Smooth muscle cell (in vitro differentiated cells): ENCODE measurements around the gene TGM4. TPM values are rescaled to one million over a fixed set of nuclear protein-coding genes. Genes with fewer than 3 reads are reported as not detected.

Experiments
- DNase-seq: peaks from one replicate; lab custom pipeline; 2025; ENCODE audit not compliant: unreplicated experiment; lab: John Stamatoyannopoulos, UW
- H2AFZ ChIP-seq: fragments of 200-600 bp; sonication (generic); 2 replicates; pipeline ENCODE4 v1.6.0; 2016; ENCODE audit warnings: antibody characterized with exemption, low read depth, mild to moderate bottlenecking
- H3F3A ChIP-seq: fragments of 200-600 bp; sonication (generic); 2 replicates; pipeline ENCODE4 v1.6.0; 2017; ENCODE audit warnings: antibody characterized with exemption, low read depth
- H3K27ac ChIP-seq: fragments of 200-600 bp; sonication (generic); 2 replicates; pipeline ENCODE4 v1.5.1; 2016; ENCODE audit warnings: low read depth, mild to moderate bottlenecking
- H3K27me3 ChIP-seq: fragments of 200-600 bp; sonication (generic); 2 replicates; pipeline ENCODE4 v1.6.1; 2016; ENCODE audit warnings: low read depth, mild to moderate bottlenecking
- H3K36me3 ChIP-seq: fragments of 200-600 bp; sonication (generic); 2 replicates; pipeline ENCODE4 v1.5.1; 2016; ENCODE audit warnings: low read depth
- H3K4me1 ChIP-seq: fragments of 200-600 bp; sonication (generic); 2 replicates; pipeline ENCODE4 v1.5.1; 2016; ENCODE audit warnings: low read depth
- H3K4me2 ChIP-seq: fragments of 200-600 bp; sonication (generic); 2 replicates; pipeline ENCODE4 v1.6.0; 2016; ENCODE audit warnings: mild to moderate bottlenecking
- H3K4me3 ChIP-seq: fragments of 200-600 bp; sonication (generic); 2 replicates; pipeline ENCODE4 v1.5.1; 2016; ENCODE audit warnings: mild to moderate bottlenecking
- H3K79me2 ChIP-seq: fragments of 200-600 bp; sonication (generic); 2 replicates; pipeline ENCODE4 v1.6.0; 2016; ENCODE audit warnings: low read depth, mild to moderate bottlenecking
- H3K9ac ChIP-seq: fragments of 200-600 bp; sonication (generic); 2 replicates; pipeline ENCODE4 v1.6.0; 2016; ENCODE audit warnings: low read depth
- H3K9me3 ChIP-seq: fragments of 200-600 bp; sonication (generic); replicated peaks from 2 replicates; pipeline ENCODE4 v1.5.1; 2016; ENCODE audit warnings: low read depth
- H4K20me1 ChIP-seq: fragments of 200-600 bp; sonication (generic); 2 replicates; pipeline ENCODE4 v1.6.0; 2016; ENCODE audit warnings: low read depth
- WGBS: methylation state at CpG from one replicate; pipeline ENCODE4 v1.1.7; 2016; ENCODE audit warnings: low lambda C conversion rate; 5-methylcytosine and 5-hydroxymethylcytosine counted together
- polyA plus RNA-seq: library from polyadenylated mRNA; unstranded; fragments of >200 nt; fragmentation: Nextera tagmentation; extraction: Ambion mirVana; gene quantifications from 2 replicates; pipeline ENCODE4 v1.2.1, GENCODE V29; 2016
- total RNA-seq: library from RNA; depleted of rRNA; stranded (reverse); fragments of >200 nt; gene quantifications from 2 replicates; pipeline ENCODE4 v1.2.3, GENCODE V29; 2014
- TF ChIP-seq, protein P1 (sequence below): fragments of 200-600 bp; sonication (generic); IDR thresholded peaks from 2 replicates; pipeline ENCODE4 v1.5.1; 2017; ENCODE audit warnings: borderline replicate concordance, mild to moderate bottlenecking, antibody characterized with exemption; ENCODE audit not compliant: insufficient read depth, poor library complexity, severe bottlenecking

The TGM4 gene
- total and polyA plus RNA-seq, 2 experiments from 2014 or later, result not detected

GRCh38 chr3:44893097-44893496, 18.7 kb downstream of the TGM4 start:
- Histone ChIP-seq H4K20me1 (no peaks in the 10 kb centered on the region), H3K4me1 (no peaks in the 10 kb centered on the region), H3K27ac (no peak overlapping the region), H3K79me2 (no peaks in the 10 kb centered on the region), H3F3A (no peaks in the 10 kb centered on the region), H3K4me3 (no peak overlapping the region), H3K4me2 (no peak overlapping the region), H3K27me3 (no peaks in the 10 kb centered on the region), H3K36me3 (no peaks in the 10 kb centered on the region), H3K9ac (no peak overlapping the region), H3K9me3 (no peaks in the 10 kb centered on the region), H2AFZ (no peak overlapping the region)
- TF ChIP-seq, protein P1, sequence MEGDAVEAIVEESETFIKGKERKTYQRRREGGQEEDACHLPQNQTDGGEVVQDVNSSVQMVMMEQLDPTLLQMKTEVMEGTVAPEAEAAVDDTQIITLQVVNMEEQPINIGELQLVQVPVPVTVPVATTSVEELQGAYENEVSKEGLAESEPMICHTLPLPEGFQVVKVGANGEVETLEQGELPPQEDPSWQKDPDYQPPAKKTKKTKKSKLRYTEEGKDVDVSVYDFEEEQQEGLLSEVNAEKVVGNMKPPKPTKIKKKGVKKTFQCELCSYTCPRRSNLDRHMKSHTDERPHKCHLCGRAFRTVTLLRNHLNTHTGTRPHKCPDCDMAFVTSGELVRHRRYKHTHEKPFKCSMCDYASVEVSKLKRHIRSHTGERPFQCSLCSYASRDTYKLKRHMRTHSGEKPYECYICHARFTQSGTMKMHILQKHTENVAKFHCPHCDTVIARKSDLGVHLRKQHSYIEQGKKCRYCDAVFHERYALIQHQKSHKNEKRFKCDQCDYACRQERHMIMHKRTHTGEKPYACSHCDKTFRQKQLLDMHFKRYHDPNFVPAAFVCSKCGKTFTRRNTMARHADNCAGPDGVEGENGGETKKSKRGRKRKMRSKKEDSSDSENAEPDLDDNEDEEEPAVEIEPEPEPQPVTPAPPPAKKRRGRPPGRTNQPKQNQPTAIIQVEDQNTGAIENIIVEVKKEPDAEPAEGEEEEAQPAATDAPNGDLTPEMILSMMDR, result no peak
- DNase-seq, result no peak
- 64% methylated on average over 2 of the region's 2 CpGs for WGBS

DNA sequence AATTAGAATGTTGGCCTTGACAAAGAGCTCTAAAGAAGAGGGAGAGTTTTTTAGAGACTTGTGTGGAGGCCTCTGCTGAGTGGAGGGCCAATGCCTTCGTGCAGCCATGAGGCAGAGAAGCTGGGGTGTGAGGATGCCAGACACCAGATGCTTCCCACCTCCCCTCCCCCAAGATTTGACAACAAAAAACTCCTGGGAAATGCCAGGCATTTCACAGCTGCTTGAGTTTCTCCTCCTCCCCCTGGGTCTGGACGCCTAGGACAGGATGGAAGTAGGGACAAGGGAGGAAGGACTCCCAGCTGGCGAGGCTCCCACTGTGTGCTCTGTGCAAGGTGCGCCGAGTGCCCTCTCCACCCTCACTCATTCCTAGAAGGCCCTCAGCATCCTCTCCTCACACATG, 20.1 kb downstream of the TGM4 start:
- no peaks in the 10 kb centered on the region for H3K9me3 ChIP-seq
- peaks cover 3% of the 10 kb centered on the region for H3K4me1 ChIP-seq
- no peak for DNase-seq
- H3F3A ChIP-seq, result no peaks in the 10 kb centered on the region
- no peaks in the 10 kb centered on the region for H4K20me1 ChIP-seq
- H3K9ac ChIP-seq, result no peak overlapping the region
- TF ChIP-seq, protein P1, result no peak
- H3K79me2 ChIP-seq, result no peaks in the 10 kb centered on the region
- H3K27ac ChIP-seq, result no peak overlapping the region
- H3K27me3 ChIP-seq, result no peaks in the 10 kb centered on the region
- H3K36me3 ChIP-seq, result no peaks in the 10 kb centered on the region
- no peak overlapping the region for H3K4me2 ChIP-seq
- WGBS, result 74% methylated on average over 5 of the region's 5 CpGs
- no peak overlapping the region for H2AFZ ChIP-seq
- H3K4me3 ChIP-seq, result no peak overlapping the region

GRCh38 chr3:44896440-44896839, 22.0 kb downstream of the TGM4 start:
- no peak for DNase-seq
- WGBS, result 84% methylated on average over 2 of the region's 2 CpGs
- no peaks in the 10 kb centered on the region for H3K79me2 ChIP-seq
- H2AFZ ChIP-seq, result no peak overlapping the region
- no peak overlapping the region for H3K4me3 ChIP-seq
- H3K9me3 ChIP-seq, result no peaks in the 10 kb centered on the region
- TF ChIP-seq, protein P1, result no peak
- no peaks in the 10 kb centered on the region for H3K36me3 ChIP-seq
- H3K9ac ChIP-seq, result no peak overlapping the region
- no peaks in the 10 kb centered on the region for H3K27me3 ChIP-seq
- no peak overlapping the region for H3K27ac ChIP-seq
- H4K20me1 ChIP-seq, result no peaks in the 10 kb centered on the region
- H3F3A ChIP-seq, result no peaks in the 10 kb centered on the region
- peaks cover 8% of the 10 kb centered on the region for H3K4me1 ChIP-seq
- H3K4me2 ChIP-seq, result no peak overlapping the region

DNA sequence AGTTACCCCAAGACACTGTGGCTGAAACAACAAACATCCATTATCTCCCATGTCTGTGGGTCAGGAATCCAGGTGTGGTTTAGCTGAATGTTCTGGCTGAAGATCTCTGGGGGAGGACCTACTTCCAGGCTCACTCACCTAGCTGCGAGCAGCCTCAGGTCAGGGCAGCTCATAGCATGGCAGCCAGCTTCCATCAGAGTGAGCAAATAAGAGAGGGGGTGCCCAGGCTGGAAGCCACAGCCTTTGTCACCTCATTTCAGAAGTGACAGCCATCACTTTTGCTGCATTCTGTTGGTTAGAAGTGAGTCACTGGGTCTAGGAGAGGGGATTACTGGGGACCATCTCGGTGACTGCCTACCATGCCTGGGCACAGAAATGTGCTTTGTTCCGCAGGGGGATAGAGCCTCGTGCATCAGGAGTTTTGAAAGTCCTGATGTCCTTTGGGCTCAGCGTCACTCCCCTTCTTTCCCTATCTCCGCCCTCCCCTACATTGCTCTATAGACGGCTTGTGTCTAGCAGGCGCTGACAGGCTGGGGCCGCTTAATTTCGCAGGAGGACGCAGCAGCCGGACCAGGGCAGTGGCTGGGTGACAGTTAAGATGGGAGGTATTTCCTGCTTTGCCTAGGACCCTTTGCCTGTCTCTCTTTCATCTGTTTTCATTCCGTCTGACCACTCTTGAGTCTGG, 25.4 kb downstream of the TGM4 start:
- H3K9ac ChIP-seq, result no peak overlapping the region
- WGBS, result 72% methylated on average over 13 of the region's 13 CpGs
- no peaks in the 10 kb centered on the region for H3K27me3 ChIP-seq
- H3K36me3 ChIP-seq, result no peaks in the 10 kb centered on the region
- H3K4me1 ChIP-seq, result peaks cover 8% of the 10 kb centered on the region
- no peaks in the 10 kb centered on the region for H3K9me3 ChIP-seq
- no peaks in the 10 kb centered on the region for H3K79me2 ChIP-seq
- no peak overlapping the region for H3K27ac ChIP-seq
- H3F3A ChIP-seq, result no peaks in the 10 kb centered on the region
- no peak overlapping the region for H2AFZ ChIP-seq
- no peak for DNase-seq
- no peaks in the 10 kb centered on the region for H4K20me1 ChIP-seq
- TF ChIP-seq, protein P1, result no peak
- H3K4me3 ChIP-seq, result no peak overlapping the region
- no peak overlapping the region for H3K4me2 ChIP-seq
